Measurements from ENCODE around the gene PCNT. TPM values are rescaled to one million over a fixed set of nuclear protein-coding genes. Genes with fewer than 3 reads are reported as not detected.

PCNT gene
- total and polyA plus RNA-seq, 2 of the 8 experiments (the other 6 are each of a cell fraction or from before 2014, with no cell fraction given), result 9.9 to 45.1 TPM

DNA sequence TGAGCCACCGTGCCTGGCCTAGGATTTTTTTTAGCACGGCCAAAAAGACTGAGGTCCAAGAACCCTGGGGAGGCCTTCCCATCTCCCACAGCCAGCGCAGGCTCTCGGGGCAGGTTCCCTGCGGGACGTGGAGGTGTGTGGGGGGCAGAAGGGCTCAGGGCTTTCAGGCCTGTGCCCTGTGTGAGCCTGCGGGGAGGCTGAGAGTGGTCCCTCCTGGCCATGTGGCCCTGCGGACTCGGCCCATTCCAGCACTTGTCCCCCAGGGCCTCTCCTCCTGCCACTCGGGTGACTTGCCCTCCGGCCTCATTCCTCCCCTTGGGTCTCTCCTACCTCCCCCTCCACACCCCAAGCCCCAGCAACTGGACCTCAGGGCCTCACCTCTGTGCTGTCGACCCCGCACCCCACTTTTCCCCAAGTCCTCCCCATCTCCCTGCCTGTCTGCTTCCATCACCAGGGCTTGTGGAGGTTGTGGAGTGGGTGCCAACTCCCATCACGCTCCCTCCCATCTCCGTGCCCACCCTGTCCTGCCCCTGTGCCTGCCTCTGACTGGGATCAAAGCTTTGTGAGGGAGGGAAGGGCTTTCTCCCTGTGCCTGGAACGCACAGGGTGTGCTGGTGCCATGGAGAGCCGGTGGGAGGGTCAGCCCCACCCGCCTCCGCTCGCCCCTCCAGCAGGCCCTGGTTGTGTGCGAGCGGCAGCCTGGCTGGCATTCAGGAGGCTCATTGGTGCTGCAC is 102.5 kb downstream of the PCNT start:
- Histone ChIP-seq H3K79me2 (ENCODE audit: control insufficient read depth in 1 of 2, insufficient read depth in 2 of 2, low read length in 2 of 2) (no peaks in the 10 kb centered on the region), H3K14ac (ENCODE audit: insufficient read length) (no peak overlapping the region), H3K23me2 (ENCODE audit: low read depth, low read length) (0 out of 2 replicates have a peak, but pooled peaks cover 2% of the 10 kb centered on the region), H3K9ac (replicated peaks in 1 of 4; ENCODE audit: extremely low read depth in 1 of 4, low read depth in 3 of 4, low read length in 3 of 4) (no peak overlapping the region), H3K9me3 (ENCODE audit: insufficient read depth in 2 of 2, low read depth in 1 of 2, low read length in 1 of 2) (no peaks in the 10 kb centered on the region), H2BK12ac (ENCODE audit: low read depth, low read length) (no peak overlapping the region), H3K36me3 (ENCODE audit: control insufficient read depth in 2 of 4, insufficient read depth in 4 of 4, low read length in 3 of 4) (peaks cover 13 to 35% (median 19%) of the 10 kb centered on the region in 4 experiments), H2BK120ac (replicated peaks; ENCODE audit: low read depth, low read length) (no peak overlapping the region), H4K20me1 (replicated peaks in 1 of 2; ENCODE audit: control insufficient read depth in 1 of 2, insufficient read depth in 2 of 2, low read length in 2 of 2) (no peaks in the 10 kb centered on the region), H4K91ac (replicated peaks; ENCODE audit: insufficient read length, low read length) (no peak overlapping the region), H3K23ac (ENCODE audit: insufficient read length) (no peak overlapping the region), H3K4me2 (ENCODE audit: insufficient read depth in 1 of 2, low read depth in 2 of 2, low read length in 2 of 2) (no peak overlapping the region), H3K56ac (replicated peaks; ENCODE audit: insufficient read length, low read depth, low read length) (no peak overlapping the region), H4K8ac (ENCODE audit: extremely low read depth, insufficient read depth, low read length) (no peak overlapping the region; the same call in 1 of the 2 replicates), H3K79me1 (ENCODE audit: low read depth, low read length) (no peaks in the 10 kb centered on the region), H3K4me1 (replicated peaks in 1 of 4; ENCODE audit: control insufficient read depth in 3 of 4, insufficient read depth in 4 of 4, low read length in 3 of 4) (peaks cover 0 to 16% (median 6%) of the 10 kb centered on the region in 4 experiments; a peak in 5 of 7 replicates), H3K27me3 (replicated peaks in 1 of 4; ENCODE audit: control insufficient read depth in 3 of 4, extremely low read depth in 1 of 4, insufficient read depth in 3 of 4, low read length in 3 of 4) (no peaks in the 10 kb centered on the region), H2BK5ac (ENCODE audit: low read depth, low read length) (0 out of 2 replicates have a peak overlapping the region, but pooled peaks have one; percentile 12), H2BK20ac (ENCODE audit: low read length) (no peak overlapping the region), H2BK15ac (ENCODE audit: low read length) (no peak overlapping the region), H3K4ac (replicated peaks; ENCODE audit: insufficient read length, low read depth, low read length) (peak overlapping the region; percentile 69), H2AK5ac (ENCODE audit: low read depth, low read length) (no peak overlapping the region), H4K5ac (ENCODE audit: insufficient read length, low read depth, low read length) (no peak overlapping the region), H3K27ac (ENCODE audit: low read depth, low read length) (no peak overlapping the region), H3K18ac (ENCODE audit: extremely low read depth, low read length) (no peak overlapping the region), H2AFZ (ENCODE audit: low read length) (no peak overlapping the region), H3K4me3 (ENCODE audit: extremely low read depth in 1 of 4, insufficient read depth in 2 of 4, low read depth in 3 of 4, low read length in 4 of 4) (no peak overlapping the region)
- WGBS, 2 experiments (ENCODE audit: extremely low coverage in 1 of 2, insufficient coverage in 1 of 2, insufficient read length in 1 of 2, insufficient replicate concordance in 2 of 2, low coverage in 1 of 2, low lambda C conversion rate in 2 of 2, missing lambda C conversion rate in 1 of 2), result 92% methylated on average over 18 of the region's 22 CpGs; no CpG with 5 or more reads in 1 of the 2 experiments
- FAIRE-seq (no peak), DNase-seq (ENCODE audit: low read depth in 1 of 2, low spot score in 2 of 2) (no peak)
- ChIA-PET CTCF (ENCODE audit: partially characterized antibody) (interaction anchor here (0.6 to 2.3 kb wide), 2 partner anchors 9 to 1012 kb away, joined by 3 to 6 read pairs; no protein-coding TSS in a partner anchor), POLR2A (ENCODE audit: partially characterized antibody) (interaction anchor here (1.6 kb wide), 1 partner anchor 10 kb away, joined by 3 read pairs; no protein-coding TSS in a partner anchor)
- TF ChIP-seq NANOG (IDR thresholded peaks at IDR 0.05; ENCODE audit: insufficient read depth, low read depth, low read length, poor library complexity, severe bottlenecking), result no peak
- TF ChIP-seq TCF12 (IDR thresholded peaks at IDR 0.05; ENCODE audit: low read depth, low read length), result no peak
